ENCODE data around the gene FAU.
"Not testable (repeated sequence)": the region's sequence is repeated elsewhere in the genome, so short reads cannot be mapped to it uniquely, and the experiment has no call there.

Gene FAU

DNA sequence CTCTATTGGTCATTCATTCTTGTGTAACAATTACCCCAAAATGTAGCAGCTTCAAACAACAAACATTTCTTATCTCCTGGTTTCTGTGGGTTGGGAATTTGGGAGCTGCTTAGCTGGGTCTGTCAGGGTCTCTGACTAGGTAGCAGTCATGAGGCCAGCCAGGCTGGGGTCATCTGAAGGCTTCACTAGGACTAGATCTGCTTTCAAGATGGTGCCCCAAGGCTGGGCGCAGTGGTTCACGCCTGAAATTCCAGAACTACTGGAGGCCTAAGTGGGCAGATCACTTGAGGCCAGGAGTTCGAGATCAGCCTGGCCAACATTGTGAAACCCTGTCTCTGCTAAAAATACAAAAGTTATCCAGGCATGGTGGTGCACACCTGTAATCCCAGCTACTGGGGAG, 35.0 kb upstream of the FAU start:
- H3K27ac ChIP-seq (ENCODE audit: low read depth, low read length) = no peak overlapping the region
- no peaks in the 10 kb centered on the region for H3K36me3 ChIP-seq (ENCODE audit: control insufficient read depth, insufficient read depth, low read length)
- no peaks in the 10 kb centered on the region for H3K27me3 ChIP-seq (ENCODE audit: control insufficient read depth, insufficient read depth, low read length)
- no peaks in the 10 kb centered on the region for H3K4me1 ChIP-seq (ENCODE audit: control insufficient read depth, insufficient read depth, low read length)
- H3K4me3 ChIP-seq (ENCODE audit: low read depth, low read length) = no peak overlapping the region
- no peaks in the 10 kb centered on the region for H3K9me3 ChIP-seq (ENCODE audit: control insufficient read depth, insufficient read depth, low read depth, low read length)
- H3K9ac ChIP-seq (ENCODE audit: low read length) = no peak overlapping the region

- Histone ChIP-seq H3K27ac (ENCODE audit: low read depth, low read length) (no peak overlapping the region), H3K9me3 (ENCODE audit: control insufficient read depth, insufficient read depth, low read depth, low read length) (no peaks in the 10 kb centered on the region), H3K36me3 (ENCODE audit: control insufficient read depth, insufficient read depth, low read length) (no peaks in the 10 kb centered on the region), H3K9ac (ENCODE audit: low read length) (no peak overlapping the region), H3K27me3 (ENCODE audit: control insufficient read depth, insufficient read depth, low read length) (no peaks in the 10 kb centered on the region), H3K4me3 (ENCODE audit: low read depth, low read length) (no peak overlapping the region), H3K4me1 (ENCODE audit: control insufficient read depth, insufficient read depth, low read length) (no peaks in the 10 kb centered on the region)
Measured at GRCh38 chr11:65156256-65156655, 34.3 kb upstream of the FAU start.

GRCh38 chr11:65152122-65152521, 30.2 kb upstream of the FAU start:
- no peaks in the 10 kb centered on the region for H3K36me3 ChIP-seq (ENCODE audit: control insufficient read depth, insufficient read depth, low read length)
- no peaks in the 10 kb centered on the region for H3K27me3 ChIP-seq (ENCODE audit: control insufficient read depth, insufficient read depth, low read length)
- H3K9ac ChIP-seq (ENCODE audit: low read length) = no peak overlapping the region
- peaks cover 8% of the 10 kb centered on the region; the same call in 1 of the 2 replicates for H3K4me1 ChIP-seq (ENCODE audit: control insufficient read depth, insufficient read depth, low read length)
- no peak overlapping the region for H3K4me3 ChIP-seq (ENCODE audit: low read depth, low read length)
- H3K9me3 ChIP-seq (ENCODE audit: control insufficient read depth, insufficient read depth, low read depth, low read length) = 0 out of 2 replicates have a peak, but pooled peaks cover 2% of the 10 kb centered on the region
- H3K27ac ChIP-seq (ENCODE audit: low read depth, low read length) = no peak overlapping the region

- Histone ChIP-seq H3K36me3 (ENCODE audit: control insufficient read depth, insufficient read depth, low read length) (no peaks in the 10 kb centered on the region), H3K27me3 (ENCODE audit: control insufficient read depth, insufficient read depth, low read length) (no peaks in the 10 kb centered on the region), H3K9me3 (ENCODE audit: control insufficient read depth, insufficient read depth, low read depth, low read length) (peaks cover 7% of the 10 kb centered on the region; the same call in 1 of the 2 replicates), H3K4me3 (ENCODE audit: low read depth, low read length) (no peak overlapping the region), H3K4me1 (ENCODE audit: control insufficient read depth, insufficient read depth, low read length) (peaks cover 8% of the 10 kb centered on the region; the same call in 1 of the 2 replicates), H3K9ac (ENCODE audit: low read length) (no peak overlapping the region), H3K27ac (ENCODE audit: low read depth, low read length) (no peak overlapping the region)
Measured at GRCh38 chr11:65151331-65151899, 29.5 kb upstream of the FAU start.

DNA sequence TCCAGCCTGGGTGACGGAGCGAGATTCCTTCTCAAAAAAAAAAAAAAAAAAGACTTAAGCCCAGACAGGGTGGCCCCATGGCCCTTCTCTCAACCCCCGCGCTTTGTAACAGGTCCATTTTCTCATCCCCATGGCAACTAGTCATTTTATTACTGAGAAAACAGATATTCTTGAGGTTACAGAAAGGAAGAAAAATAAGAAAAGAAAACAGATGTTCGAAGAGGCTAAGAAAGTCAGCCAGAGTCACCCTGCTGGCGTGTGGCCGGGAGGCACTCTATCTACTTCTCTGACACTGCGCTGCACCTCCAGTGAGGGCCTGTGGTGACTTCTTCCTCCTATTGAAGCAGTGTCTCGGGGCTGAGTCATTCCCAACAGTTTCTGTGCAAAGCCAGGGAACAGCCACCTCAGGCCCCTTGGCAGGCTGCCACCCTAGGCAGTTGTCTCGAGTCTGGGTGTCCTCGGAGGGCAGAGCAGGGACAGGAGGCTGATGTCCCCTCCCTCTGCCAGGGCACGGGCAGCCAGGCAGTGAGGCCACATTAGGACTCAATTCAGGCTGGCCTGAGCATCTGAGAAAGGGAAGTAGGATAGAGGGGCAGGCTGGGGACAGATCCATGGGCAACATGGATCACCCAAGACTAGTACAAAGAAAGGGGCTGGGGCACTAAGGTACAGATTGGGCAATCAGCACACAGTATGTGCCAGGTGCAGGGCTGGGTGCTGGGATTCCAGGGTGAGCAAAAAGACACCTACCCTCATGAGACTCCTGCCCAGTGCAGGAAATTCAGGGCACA, 28.8 kb upstream of the FAU start:
- no peak overlapping the region for H3K27ac ChIP-seq (ENCODE audit: low read depth, low read length)

GRCh38 chr11:65150131-65150508, 28.2 kb upstream of the FAU start:
- not testable (repeated sequence) for H3K9ac ChIP-seq (ENCODE audit: low read length); H3K27ac ChIP-seq (ENCODE audit: low read depth, low read length); H3K27me3 ChIP-seq (ENCODE audit: control insufficient read depth, insufficient read depth, low read length); H3K4me1 ChIP-seq (ENCODE audit: control insufficient read depth, insufficient read depth, low read length); H3K9me3 ChIP-seq (ENCODE audit: control insufficient read depth, insufficient read depth, low read depth, low read length); H3K4me3 ChIP-seq (ENCODE audit: low read depth, low read length); H3K36me3 ChIP-seq (ENCODE audit: control insufficient read depth, insufficient read depth, low read length)

More for the DNA sequence above, 28.8 kb upstream of the FAU start:
- Histone ChIP-seq H3K36me3 (ENCODE audit: control insufficient read depth, insufficient read depth, low read length) (no peaks in the 10 kb centered on the region), H3K9ac (ENCODE audit: low read length) (no peak overlapping the region), H3K4me3 (ENCODE audit: low read depth, low read length) (no peak overlapping the region), H3K27me3 (ENCODE audit: control insufficient read depth, insufficient read depth, low read length) (no peaks in the 10 kb centered on the region), H3K4me1 (ENCODE audit: control insufficient read depth, insufficient read depth, low read length) (peaks cover 8% of the 10 kb centered on the region; the same call in 1 of the 2 replicates), H3K9me3 (ENCODE audit: control insufficient read depth, insufficient read depth, low read depth, low read length) (peaks cover 7% of the 10 kb centered on the region; the same call in 1 of the 2 replicates)

- peaks cover 8% of the 10 kb centered on the region; the same call in 1 of the 2 replicates for H3K4me1 ChIP-seq (ENCODE audit: control insufficient read depth, insufficient read depth, low read length)
- no peak overlapping the region for H3K4me3 ChIP-seq (ENCODE audit: low read depth, low read length)
Measured at GRCh38 chr11:65148657-65149056, 26.7 kb upstream of the FAU start.

GRCh38 chr11:65147352-65148075, 25.6 kb upstream of the FAU start:
- H3K27ac ChIP-seq (ENCODE audit: low read depth, low read length) = no peak overlapping the region
- peaks cover 8% of the 10 kb centered on the region; the same call in 1 of the 2 replicates for H3K4me1 ChIP-seq (ENCODE audit: control insufficient read depth, insufficient read depth, low read length)
- no peaks in the 10 kb centered on the region for H3K36me3 ChIP-seq (ENCODE audit: control insufficient read depth, insufficient read depth, low read length)
- no peak overlapping the region for H3K4me3 ChIP-seq (ENCODE audit: low read depth, low read length)
- no peaks in the 10 kb centered on the region for H3K27me3 ChIP-seq (ENCODE audit: control insufficient read depth, insufficient read depth, low read length)
- H3K9me3 ChIP-seq (ENCODE audit: control insufficient read depth, insufficient read depth, low read depth, low read length) = peaks cover 7% of the 10 kb centered on the region; the same call in 1 of the 2 replicates
- no peak overlapping the region for H3K9ac ChIP-seq (ENCODE audit: low read length)

More at GRCh38 chr11:65148657-65149056, 26.7 kb upstream of the FAU start:
- H3K27me3 ChIP-seq (ENCODE audit: control insufficient read depth, insufficient read depth, low read length) = no peaks in the 10 kb centered on the region
- H3K36me3 ChIP-seq (ENCODE audit: control insufficient read depth, insufficient read depth, low read length) = no peaks in the 10 kb centered on the region
- H3K9ac ChIP-seq (ENCODE audit: low read length) = no peak overlapping the region
- no peak overlapping the region for H3K27ac ChIP-seq (ENCODE audit: low read depth, low read length)
- peaks cover 7% of the 10 kb centered on the region; the same call in 1 of the 2 replicates for H3K9me3 ChIP-seq (ENCODE audit: control insufficient read depth, insufficient read depth, low read depth, low read length)

- no peak overlapping the region for H3K4me3 ChIP-seq (ENCODE audit: low read depth, low read length)
- H3K27ac ChIP-seq (ENCODE audit: low read depth, low read length) = no peak overlapping the region
- H3K36me3 ChIP-seq (ENCODE audit: control insufficient read depth, insufficient read depth, low read length) = no peaks in the 10 kb centered on the region
- no peak overlapping the region for H3K9ac ChIP-seq (ENCODE audit: low read length)
- H3K27me3 ChIP-seq (ENCODE audit: control insufficient read depth, insufficient read depth, low read length) = no peaks in the 10 kb centered on the region; the same call in 1 of the 2 replicates
- peaks cover 4% of the 10 kb centered on the region; the same call in 1 of the 2 replicates for H3K9me3 ChIP-seq (ENCODE audit: control insufficient read depth, insufficient read depth, low read depth, low read length)
- no peaks in the 10 kb centered on the region for H3K4me1 ChIP-seq (ENCODE audit: control insufficient read depth, insufficient read depth, low read length)
Measured at GRCh38 chr11:65141896-65142494, 20.1 kb upstream of the FAU start.

GRCh38 chr11:65136515-65137096, 14.7 kb upstream of the FAU start:
- H3K27me3 ChIP-seq (ENCODE audit: control insufficient read depth, insufficient read depth, low read length) = no peaks in the 10 kb centered on the region; the same call in 1 of the 2 replicates
- peaks cover 15% of the 10 kb centered on the region for H3K36me3 ChIP-seq (ENCODE audit: control insufficient read depth, insufficient read depth, low read length)
- peaks cover 17% of the 10 kb centered on the region for H3K4me1 ChIP-seq (ENCODE audit: control insufficient read depth, insufficient read depth, low read length)
- no peak overlapping the region for H3K27ac ChIP-seq (ENCODE audit: low read depth, low read length)
- H3K9me3 ChIP-seq (ENCODE audit: control insufficient read depth, insufficient read depth, low read depth, low read length) = no peaks in the 10 kb centered on the region
- no peak overlapping the region for H3K9ac ChIP-seq (ENCODE audit: low read length)
- H3K4me3 ChIP-seq (ENCODE audit: low read depth, low read length) = no peak overlapping the region
